ENCODE data around the gene CNDP2.
A peak's percentile ranks its signal among the peaks of the same experiment; 100 is the strongest.

DNA sequence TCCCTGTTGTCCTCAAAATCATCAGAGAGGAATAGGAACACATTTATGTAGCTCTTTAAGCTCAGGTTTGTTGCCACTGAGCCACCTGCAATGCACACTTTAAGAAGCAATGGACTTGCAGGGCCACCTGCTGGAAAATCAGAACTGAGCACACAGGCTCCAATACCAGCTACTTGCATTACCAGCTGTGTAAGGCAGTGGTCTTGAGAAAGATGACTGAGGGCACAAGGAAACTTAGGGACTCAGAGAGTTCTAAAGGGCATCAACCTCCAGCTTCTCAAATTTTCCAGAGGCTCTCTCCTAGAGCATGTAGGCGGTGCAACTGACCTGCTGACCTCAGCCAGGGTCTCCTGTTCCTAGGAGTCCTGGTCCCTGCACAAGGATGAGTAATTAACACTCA is 2.5 kb upstream of the CNDP2 start:
- TF ChIP-seq, protein P1, sequence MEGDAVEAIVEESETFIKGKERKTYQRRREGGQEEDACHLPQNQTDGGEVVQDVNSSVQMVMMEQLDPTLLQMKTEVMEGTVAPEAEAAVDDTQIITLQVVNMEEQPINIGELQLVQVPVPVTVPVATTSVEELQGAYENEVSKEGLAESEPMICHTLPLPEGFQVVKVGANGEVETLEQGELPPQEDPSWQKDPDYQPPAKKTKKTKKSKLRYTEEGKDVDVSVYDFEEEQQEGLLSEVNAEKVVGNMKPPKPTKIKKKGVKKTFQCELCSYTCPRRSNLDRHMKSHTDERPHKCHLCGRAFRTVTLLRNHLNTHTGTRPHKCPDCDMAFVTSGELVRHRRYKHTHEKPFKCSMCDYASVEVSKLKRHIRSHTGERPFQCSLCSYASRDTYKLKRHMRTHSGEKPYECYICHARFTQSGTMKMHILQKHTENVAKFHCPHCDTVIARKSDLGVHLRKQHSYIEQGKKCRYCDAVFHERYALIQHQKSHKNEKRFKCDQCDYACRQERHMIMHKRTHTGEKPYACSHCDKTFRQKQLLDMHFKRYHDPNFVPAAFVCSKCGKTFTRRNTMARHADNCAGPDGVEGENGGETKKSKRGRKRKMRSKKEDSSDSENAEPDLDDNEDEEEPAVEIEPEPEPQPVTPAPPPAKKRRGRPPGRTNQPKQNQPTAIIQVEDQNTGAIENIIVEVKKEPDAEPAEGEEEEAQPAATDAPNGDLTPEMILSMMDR (conservative IDR thresholded peaks at IDR 0.05), result peak; percentile 74
- no peak for TF ChIP-seq ZFX (IDR thresholded peaks at IDR 0.05)

All from C4-2B (cell line).